Sigmoid colon (tissue), 4 donors: ENCODE results near the gene SEC23IP.

ENCODE experiments used
- EP300 ChIP-seq, 4 donors: sonication (generic); formaldehyde crosslinking; IDR thresholded peaks; one replicate each; pipeline ENCODE4 v1.6.1; 2017; ENCODE audit warnings: antibody characterized with exemption in 4 of 4
- POLR2A ChIP-seq, 2 donors: fragments of 450-650 bp; IDR thresholded peaks; one replicate each; pipeline ENCODE4 v1.6.1; 2016; ENCODE audit warnings: antibody characterized with exemption in 2 of 2, mild to moderate bottlenecking in 2 of 2, moderate library complexity in 2 of 2
- POLR2AphosphoS5 ChIP-seq, 4 donors: sonication (generic); formaldehyde crosslinking; IDR thresholded peaks; one replicate each; pipeline ENCODE4 v1.6.1; 2017; ENCODE audit warnings: antibody characterized with exemption in 4 of 4
- TF ChIP-seq, protein P1 (sequence below), 4 experiments: fragments of 450-650 bp in 3 of 4; fragments of 200-600 bp in 1 of 4; IDR thresholded peaks; one replicate each; pipeline ENCODE4 v1.5.1; 2016 to 2019; ENCODE audit warnings: antibody characterized with exemption in 4 of 4, mild to moderate bottlenecking in 3 of 4, moderate library complexity in 2 of 4

DNA sequence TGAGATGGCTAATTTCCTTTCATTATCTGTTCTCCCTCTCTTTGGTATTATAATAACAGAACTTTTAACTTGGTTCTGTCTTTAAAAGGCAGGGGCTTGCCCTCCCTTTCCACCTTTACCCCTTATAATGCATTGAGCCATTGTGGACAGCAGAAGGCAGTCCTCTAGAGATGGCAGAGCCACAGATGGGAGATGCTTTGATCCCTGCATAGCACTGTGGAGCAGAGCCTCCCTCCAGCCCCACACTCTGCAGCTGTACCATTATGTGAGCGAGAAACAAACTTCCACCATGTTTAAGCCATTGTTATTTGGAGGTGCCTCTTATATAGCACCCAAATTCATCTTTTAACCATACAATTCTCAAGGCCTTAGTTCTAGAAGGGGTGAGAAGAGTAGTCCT lies 78.4 kb downstream of the SEC23IP start:
- TF ChIP-seq, protein P1, sequence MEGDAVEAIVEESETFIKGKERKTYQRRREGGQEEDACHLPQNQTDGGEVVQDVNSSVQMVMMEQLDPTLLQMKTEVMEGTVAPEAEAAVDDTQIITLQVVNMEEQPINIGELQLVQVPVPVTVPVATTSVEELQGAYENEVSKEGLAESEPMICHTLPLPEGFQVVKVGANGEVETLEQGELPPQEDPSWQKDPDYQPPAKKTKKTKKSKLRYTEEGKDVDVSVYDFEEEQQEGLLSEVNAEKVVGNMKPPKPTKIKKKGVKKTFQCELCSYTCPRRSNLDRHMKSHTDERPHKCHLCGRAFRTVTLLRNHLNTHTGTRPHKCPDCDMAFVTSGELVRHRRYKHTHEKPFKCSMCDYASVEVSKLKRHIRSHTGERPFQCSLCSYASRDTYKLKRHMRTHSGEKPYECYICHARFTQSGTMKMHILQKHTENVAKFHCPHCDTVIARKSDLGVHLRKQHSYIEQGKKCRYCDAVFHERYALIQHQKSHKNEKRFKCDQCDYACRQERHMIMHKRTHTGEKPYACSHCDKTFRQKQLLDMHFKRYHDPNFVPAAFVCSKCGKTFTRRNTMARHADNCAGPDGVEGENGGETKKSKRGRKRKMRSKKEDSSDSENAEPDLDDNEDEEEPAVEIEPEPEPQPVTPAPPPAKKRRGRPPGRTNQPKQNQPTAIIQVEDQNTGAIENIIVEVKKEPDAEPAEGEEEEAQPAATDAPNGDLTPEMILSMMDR (IDR thresholded peaks at IDR 0.05), result no peak
- no peak for TF ChIP-seq POLR2A (IDR thresholded peaks at IDR 0.05)
- TF ChIP-seq POLR2AphosphoS5 (IDR thresholded peaks at IDR 0.05), result no peak
- TF ChIP-seq EP300 (IDR thresholded peaks at IDR 0.05), result no peak
